ENCODE results near the gene KMT2C. TPM values are rescaled to one million over a fixed set of nuclear protein-coding genes. Genes with fewer than 3 reads are reported as not detected.

KMT2C gene
- total RNA-seq, 1 experiment from 2014 or later: 20.4 TPM

GRCh38 chr7:152196391-152196790, 239.4 kb downstream of the KMT2C start:
- H3K4me1 ChIP-seq (replicated peaks): no peaks in the 10 kb centered on the region
- H3K9me3 ChIP-seq (replicated peaks): no peaks in the 10 kb centered on the region
- H3K4me3 ChIP-seq: no peak overlapping the region
- H3K36me3 ChIP-seq: peaks cover 48% of the 10 kb centered on the region
- H3K27me3 ChIP-seq (replicated peaks): no peaks in the 10 kb centered on the region
- DNase-seq (ENCODE audit: low read depth in 1 of 2, low spot score in 2 of 2): no peak
- no peak overlapping the region for H3K27ac ChIP-seq

GRCh38 chr7:152193880-152194279, 241.9 kb downstream of the KMT2C start:
- no peaks in the 10 kb centered on the region for H3K9me3 ChIP-seq (replicated peaks)
- peaks cover 60% of the 10 kb centered on the region for H3K36me3 ChIP-seq
- no peak overlapping the region for H3K4me3 ChIP-seq
- no peak for DNase-seq (ENCODE audit: low read depth in 1 of 2, low spot score in 2 of 2)
- H3K4me1 ChIP-seq (replicated peaks): no peaks in the 10 kb centered on the region
- H3K27ac ChIP-seq: no peak overlapping the region
- no peaks in the 10 kb centered on the region for H3K27me3 ChIP-seq (replicated peaks)

GRCh38 chr7:152189061-152189460, 246.7 kb downstream of the KMT2C start:
- no peak overlapping the region for H3K4me3 ChIP-seq
- H3K27ac ChIP-seq: no peak overlapping the region
- no peaks in the 10 kb centered on the region for H3K4me1 ChIP-seq (replicated peaks)
- H3K27me3 ChIP-seq (replicated peaks): no peaks in the 10 kb centered on the region
- peaks cover 57% of the 10 kb centered on the region for H3K36me3 ChIP-seq
- no peaks in the 10 kb centered on the region for H3K9me3 ChIP-seq (replicated peaks)
- DNase-seq (ENCODE audit: low read depth in 1 of 2, low spot score in 2 of 2): no peak

GRCh38 chr7:152185558-152185957, 250.2 kb downstream of the KMT2C start:
- Histone ChIP-seq H3K9me3 (replicated peaks) (no peaks in the 10 kb centered on the region), H3K27ac (no peak overlapping the region), H3K4me1 (replicated peaks) (no peaks in the 10 kb centered on the region), H3K4me3 (no peak overlapping the region), H3K27me3 (replicated peaks) (no peaks in the 10 kb centered on the region), H3K36me3 (peaks cover 50% of the 10 kb centered on the region)
- no peak for DNase-seq (ENCODE audit: low read depth in 1 of 2, low spot score in 2 of 2)

- no peak overlapping the region for H3K27ac ChIP-seq
- H3K4me3 ChIP-seq: no peak overlapping the region
- DNase-seq (ENCODE audit: low read depth in 1 of 2, low spot score in 2 of 2): no peak
- H3K9me3 ChIP-seq (replicated peaks): no peaks in the 10 kb centered on the region
- no peaks in the 10 kb centered on the region for H3K27me3 ChIP-seq (replicated peaks)
- H3K36me3 ChIP-seq: peaks cover 58% of the 10 kb centered on the region
- no peaks in the 10 kb centered on the region for H3K4me1 ChIP-seq (replicated peaks)
Observed at GRCh38 chr7:152180587-152180986, 255.2 kb downstream of the KMT2C start.

- H3K9me3 ChIP-seq (replicated peaks): no peaks in the 10 kb centered on the region
- H3K4me1 ChIP-seq (replicated peaks): no peaks in the 10 kb centered on the region
- DNase-seq (ENCODE audit: low read depth in 1 of 2, low spot score in 2 of 2): no peak
- H3K4me3 ChIP-seq: no peak overlapping the region
- H3K27ac ChIP-seq: no peak overlapping the region
- H3K36me3 ChIP-seq: peaks cover 59% of the 10 kb centered on the region
- H3K27me3 ChIP-seq (replicated peaks): no peaks in the 10 kb centered on the region
Observed at GRCh38 chr7:152180048-152180447, 255.8 kb downstream of the KMT2C start.

GRCh38 chr7:152178405-152179058, 257.3 kb downstream of the KMT2C start:
- no peak overlapping the region for H3K27ac ChIP-seq
- H3K4me3 ChIP-seq: no peak overlapping the region
- no peaks in the 10 kb centered on the region for H3K4me1 ChIP-seq (replicated peaks)
- H3K9me3 ChIP-seq (replicated peaks): no peaks in the 10 kb centered on the region
- H3K36me3 ChIP-seq: peaks cover 59% of the 10 kb centered on the region
- no peaks in the 10 kb centered on the region for H3K27me3 ChIP-seq (replicated peaks)
- no peak for DNase-seq (ENCODE audit: low read depth in 1 of 2, low spot score in 2 of 2)

GRCh38 chr7:152177681-152178404, 258.0 kb downstream of the KMT2C start:
- no peak overlapping the region for H3K27ac ChIP-seq
- peaks cover 61% of the 10 kb centered on the region for H3K36me3 ChIP-seq
- no peak for DNase-seq (ENCODE audit: low read depth in 1 of 2, low spot score in 2 of 2)

GRCh38 chr7:152176797-152177196, 259.0 kb downstream of the KMT2C start:
- Histone ChIP-seq H3K9me3 (replicated peaks) (no peaks in the 10 kb centered on the region), H3K4me1 (replicated peaks) (no peaks in the 10 kb centered on the region), H3K36me3 (peaks cover 52% of the 10 kb centered on the region), H3K4me3 (no peak overlapping the region), H3K27me3 (replicated peaks) (no peaks in the 10 kb centered on the region), H3K27ac (no peak overlapping the region)
- no peak for DNase-seq (ENCODE audit: low read depth in 1 of 2, low spot score in 2 of 2)

More at GRCh38 chr7:152177681-152178404, 258.0 kb downstream of the KMT2C start:
- Histone ChIP-seq H3K27me3 (replicated peaks) (no peaks in the 10 kb centered on the region), H3K4me1 (replicated peaks) (no peaks in the 10 kb centered on the region), H3K4me3 (no peak overlapping the region), H3K9me3 (replicated peaks) (no peaks in the 10 kb centered on the region)

- Histone ChIP-seq H3K27ac (no peak overlapping the region), H3K27me3 (replicated peaks) (no peaks in the 10 kb centered on the region), H3K4me3 (no peak overlapping the region), H3K36me3 (peaks cover 40% of the 10 kb centered on the region), H3K4me1 (replicated peaks) (no peaks in the 10 kb centered on the region), H3K9me3 (replicated peaks) (no peaks in the 10 kb centered on the region)
- DNase-seq (ENCODE audit: low read depth in 1 of 2, low spot score in 2 of 2): no peak
Observed at GRCh38 chr7:152173372-152174070, 262.3 kb downstream of the KMT2C start.

GRCh38 chr7:152162287-152162686, 273.5 kb downstream of the KMT2C start:
- Histone ChIP-seq H3K27ac (no peak overlapping the region), H3K36me3 (peaks cover 58% of the 10 kb centered on the region), H3K9me3 (replicated peaks) (no peaks in the 10 kb centered on the region), H3K4me3 (no peak overlapping the region), H3K4me1 (replicated peaks) (no peaks in the 10 kb centered on the region), H3K27me3 (replicated peaks) (no peaks in the 10 kb centered on the region)
- DNase-seq (ENCODE audit: low read depth in 1 of 2, low spot score in 2 of 2): no peak

GRCh38 chr7:152161171-152161570, 274.6 kb downstream of the KMT2C start:
- no peaks in the 10 kb centered on the region for H3K27me3 ChIP-seq (replicated peaks)
- no peak for DNase-seq (ENCODE audit: low read depth in 1 of 2, low spot score in 2 of 2)
- no peaks in the 10 kb centered on the region for H3K9me3 ChIP-seq (replicated peaks)
- H3K36me3 ChIP-seq: peaks cover 47% of the 10 kb centered on the region
- H3K4me3 ChIP-seq: no peak overlapping the region
- H3K27ac ChIP-seq: no peak overlapping the region
- no peaks in the 10 kb centered on the region for H3K4me1 ChIP-seq (replicated peaks)

GRCh38 chr7:152158801-152159587, 276.8 kb downstream of the KMT2C start:
- H3K36me3 ChIP-seq: peaks cover 56% of the 10 kb centered on the region
- H3K4me3 ChIP-seq: no peak overlapping the region
- H3K27ac ChIP-seq: no peak overlapping the region

More at GRCh38 chr7:152158801-152159587, 276.8 kb downstream of the KMT2C start:
- Histone ChIP-seq H3K27me3 (replicated peaks) (no peaks in the 10 kb centered on the region), H3K9me3 (replicated peaks) (no peaks in the 10 kb centered on the region), H3K4me1 (replicated peaks) (no peaks in the 10 kb centered on the region)
- DNase-seq (ENCODE audit: low read depth in 1 of 2, low spot score in 2 of 2): no peak
